NOMO-1 (cell line): ENCODE measurements around the gene TLL1.

Experiments used
- DNase-seq, 2 experiments: peaks; one replicate each; lab custom pipeline; 2025; ENCODE audit not compliant: unreplicated experiment in 2 of 2; lab: John Stamatoyannopoulos, UW

The TLL1 gene

DNA sequence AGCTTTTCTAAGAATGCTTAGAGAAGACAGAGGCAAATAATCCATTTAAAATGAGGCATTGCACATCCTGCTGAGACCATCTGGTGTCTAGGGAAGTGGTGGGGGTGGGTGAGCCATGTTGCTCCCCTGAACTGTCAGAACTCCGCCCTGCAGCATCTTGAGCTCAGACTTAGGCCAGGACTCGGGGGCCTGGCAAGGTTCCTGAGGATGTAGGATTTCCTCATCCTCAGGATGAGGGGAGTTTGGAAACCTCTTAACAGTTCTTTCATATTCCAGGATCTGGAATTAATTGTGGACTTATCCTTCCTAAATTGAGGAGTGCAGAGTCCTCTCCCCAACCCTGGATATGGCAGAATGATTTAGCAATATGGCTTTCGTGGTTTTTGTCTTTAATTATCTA lies 6.6 kb downstream of the TLL1 start:
- no peak for DNase-seq

DNA sequence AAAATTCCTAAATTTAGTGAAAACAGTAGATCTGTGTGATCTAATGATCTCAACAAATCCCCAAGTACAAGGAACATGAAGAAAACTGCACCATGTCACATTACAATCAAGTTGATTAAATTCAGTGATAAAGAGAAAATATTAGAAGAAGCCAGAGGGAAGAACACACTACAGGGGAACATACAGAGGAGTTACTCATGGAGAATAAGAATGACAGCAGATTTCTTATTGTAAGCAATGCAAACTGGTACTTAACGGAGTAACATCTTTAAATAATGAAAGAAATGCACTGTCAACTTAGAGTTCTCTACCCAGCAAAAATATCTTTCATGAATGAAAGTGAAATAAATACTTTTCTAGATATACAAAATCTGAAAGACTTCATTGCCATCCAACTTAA lies 21.1 kb downstream of the TLL1 start:
- DNase-seq = no peak

DNA sequence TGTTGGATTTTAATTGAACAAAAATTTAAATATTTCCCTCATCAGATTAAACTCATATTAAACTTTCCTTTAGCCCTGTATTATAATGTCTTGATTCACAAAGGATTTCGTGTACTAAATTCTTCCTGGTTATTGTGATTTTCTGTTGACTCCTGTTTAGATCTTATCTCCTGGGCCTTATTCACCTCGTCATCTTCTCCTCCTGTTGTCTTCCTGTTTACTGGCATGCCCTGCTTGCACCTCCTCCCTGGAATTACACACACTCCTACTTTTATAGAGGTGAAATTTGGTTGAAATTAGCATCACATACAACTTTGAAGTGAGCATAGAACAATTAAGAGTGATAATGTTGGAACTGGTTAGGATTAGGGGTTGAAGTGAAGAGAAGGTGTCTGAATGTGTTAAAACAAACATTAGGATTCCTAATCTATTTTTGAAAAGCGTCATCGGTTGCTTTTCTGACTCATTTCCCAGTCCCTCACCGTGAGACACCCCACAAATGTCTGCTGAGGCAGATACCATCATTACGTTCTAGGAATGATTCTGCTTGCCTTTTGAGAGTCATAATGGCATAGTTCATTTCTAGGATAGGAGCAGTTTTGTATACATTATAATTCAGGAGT lies 32.5 kb downstream of the TLL1 start:
- DNase-seq = no peak

DNA sequence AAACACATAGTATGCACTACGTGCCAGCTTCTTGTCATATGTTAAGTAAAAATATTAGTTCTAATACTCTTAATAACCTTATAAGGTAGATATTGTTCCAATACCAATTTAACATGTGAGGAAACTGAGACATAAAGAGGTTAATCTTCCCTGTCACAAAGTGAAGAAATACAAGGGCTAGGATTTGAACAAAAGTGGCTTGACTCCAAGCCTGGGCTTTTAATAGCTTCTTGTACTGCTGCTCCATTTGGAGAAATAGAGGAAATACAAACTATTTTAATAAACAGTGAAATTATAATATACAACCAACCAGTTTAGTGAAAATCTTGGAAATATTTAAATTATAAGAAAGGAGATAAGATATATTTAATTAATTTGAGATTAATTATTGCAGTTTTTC lies 33.2 kb downstream of the TLL1 start:
- no peak for DNase-seq

DNA sequence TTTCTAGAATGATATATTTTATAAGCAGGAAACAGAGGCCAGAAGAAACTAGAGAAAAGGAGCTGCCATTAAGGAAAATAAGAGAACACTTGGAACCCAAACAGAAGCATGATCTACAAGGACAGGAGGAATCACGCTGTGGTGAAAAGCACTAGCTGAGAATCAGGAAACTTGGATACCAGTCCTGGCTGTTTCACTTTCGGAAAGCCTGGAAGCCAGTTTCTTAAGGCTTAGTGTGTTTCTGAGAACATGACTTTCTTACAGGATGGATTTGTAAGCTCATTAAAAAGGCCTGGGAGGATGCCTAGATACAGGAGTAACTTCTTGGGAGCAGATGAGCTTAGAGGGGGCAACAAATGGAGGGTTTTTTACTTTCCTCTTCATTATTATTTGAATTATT lies 36.9 kb downstream of the TLL1 start:
- no peak for DNase-seq

DNA sequence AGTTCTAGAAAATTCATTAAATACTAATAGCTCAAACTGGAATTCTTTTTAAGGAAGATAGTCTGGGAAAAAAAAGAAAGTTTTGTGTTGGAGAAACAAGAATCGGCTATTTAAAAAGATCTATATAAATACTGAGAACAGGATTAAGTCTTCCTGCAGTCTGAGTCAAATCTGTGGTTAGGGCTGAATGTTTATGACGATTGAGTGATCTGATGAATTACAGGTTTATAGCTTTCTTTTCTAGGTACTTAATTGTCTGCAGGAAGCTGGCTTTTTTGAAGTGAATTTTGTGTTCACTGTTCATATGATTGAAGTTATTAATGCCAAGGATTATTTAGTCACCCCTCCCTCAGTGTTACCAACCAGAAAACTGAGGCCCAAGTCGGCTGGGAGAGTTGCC lies 42.2 kb downstream of the TLL1 start:
- no peak for DNase-seq

DNA sequence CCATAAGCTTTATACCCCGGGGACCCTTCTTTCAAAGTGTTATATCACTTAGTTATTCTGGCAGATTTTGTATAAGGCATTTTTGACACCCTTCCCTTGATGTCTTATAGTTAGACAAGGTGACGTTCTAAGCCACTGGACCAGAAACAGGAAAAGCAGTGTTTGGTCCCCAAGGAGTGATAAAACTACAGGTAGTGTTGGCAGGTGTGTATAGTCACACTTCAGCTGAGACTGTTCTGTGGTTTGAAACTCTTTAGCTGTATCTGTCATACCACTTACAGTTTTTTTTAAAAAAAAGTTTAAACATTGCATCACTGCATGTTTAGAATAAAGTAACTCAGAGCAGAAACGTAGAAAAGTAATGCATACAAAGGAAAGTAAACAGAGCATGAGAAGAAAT lies 48.5 kb downstream of the TLL1 start:
- DNase-seq = no peak

DNA sequence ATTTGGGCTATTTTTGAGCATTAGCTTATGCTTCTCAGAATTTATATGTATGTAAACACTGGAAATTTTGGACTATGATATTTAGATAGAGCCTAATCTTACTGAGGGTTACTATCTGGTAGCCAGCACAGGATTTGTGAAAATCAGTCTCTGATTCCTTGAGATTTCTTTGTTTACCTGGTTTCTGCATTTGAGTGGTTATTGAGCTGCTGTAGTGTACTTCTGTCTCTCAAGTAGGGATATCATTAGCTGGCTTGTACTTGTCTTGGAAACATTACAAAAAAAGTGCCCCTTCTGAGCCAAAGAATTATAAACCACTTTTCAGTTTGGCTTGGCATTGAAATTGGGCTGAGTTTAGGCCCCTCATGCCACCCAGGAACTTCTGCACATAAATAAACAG lies 49.7 kb downstream of the TLL1 start:
- no peak for DNase-seq

DNA sequence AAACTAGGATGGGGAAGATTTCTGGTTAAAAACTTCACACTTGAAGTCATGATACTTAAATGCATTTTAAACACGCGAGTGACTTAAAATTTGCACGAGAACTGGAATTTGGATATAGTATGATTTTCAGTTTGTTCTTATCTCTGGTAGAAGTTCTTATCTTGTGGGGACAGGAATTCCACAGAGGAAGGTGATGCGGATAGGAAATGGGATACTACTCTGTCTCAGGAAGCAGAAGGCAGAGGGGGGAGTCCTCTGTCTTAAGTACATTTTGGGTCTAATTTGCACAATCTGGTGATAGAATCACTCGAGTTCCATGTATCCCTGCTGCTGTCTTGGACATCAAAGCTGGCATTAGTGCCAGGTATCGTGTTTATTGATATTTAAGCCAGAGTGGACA lies 53.3 kb downstream of the TLL1 start:
- no peak for DNase-seq

DNA sequence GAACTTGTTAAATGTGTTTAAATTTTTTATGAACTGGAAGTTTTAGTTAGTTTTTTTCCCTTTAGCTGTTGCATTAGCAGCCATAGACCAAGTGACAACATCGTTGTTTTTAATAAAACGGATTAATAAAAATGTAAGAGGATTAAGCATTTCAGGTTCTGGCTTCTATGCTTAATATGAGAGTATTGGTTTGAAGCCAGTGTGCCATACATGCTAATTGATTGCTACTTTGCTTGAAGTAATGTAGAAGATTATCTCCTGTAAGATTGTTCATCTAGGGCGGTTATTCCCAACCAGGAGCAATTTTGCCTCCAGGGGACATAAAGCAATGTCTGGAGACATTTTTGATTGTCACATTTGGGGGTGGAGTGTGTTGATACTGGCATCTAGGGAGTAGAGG lies 54.3 kb downstream of the TLL1 start:
- no peak for DNase-seq

DNA sequence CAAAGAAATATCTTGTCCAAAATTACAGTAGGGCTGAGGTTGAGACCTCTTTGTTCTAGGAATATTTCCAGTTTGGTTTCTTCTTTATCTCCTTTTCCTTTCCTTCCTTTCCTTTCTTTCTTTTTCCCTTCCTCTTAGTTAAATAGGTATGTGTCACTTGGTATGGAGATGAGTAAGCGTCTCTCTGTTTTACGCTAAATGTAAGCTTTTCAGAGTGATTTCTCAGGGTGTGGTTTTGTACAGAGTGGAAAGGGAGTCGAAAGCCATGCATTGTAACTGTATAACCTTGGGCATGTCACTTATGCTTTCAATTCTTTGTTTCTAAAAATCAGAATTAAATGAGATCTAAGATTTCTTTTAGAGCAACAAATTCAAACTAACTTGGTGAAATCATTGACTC lies 54.8 kb downstream of the TLL1 start:
- no peak for DNase-seq

DNA sequence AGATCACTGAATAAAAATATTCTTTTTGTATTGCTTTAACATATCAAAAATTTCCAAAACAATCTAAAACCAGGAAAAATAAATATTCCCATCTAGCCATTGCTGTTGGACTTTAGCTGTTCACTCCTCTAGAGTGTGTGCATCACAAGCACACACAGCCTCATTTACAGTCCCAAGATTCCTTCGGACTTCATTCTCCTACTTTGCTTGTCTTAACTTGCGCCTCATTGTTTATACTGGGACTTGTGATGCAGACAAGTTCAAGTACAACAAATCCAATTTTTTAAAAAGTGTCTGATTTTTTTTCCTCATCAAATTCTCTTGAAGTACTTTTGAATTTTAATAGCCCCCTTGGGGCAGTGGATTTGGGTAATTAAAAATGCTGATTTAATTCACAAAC lies 55.6 kb downstream of the TLL1 start:
- no peak for DNase-seq

DNA sequence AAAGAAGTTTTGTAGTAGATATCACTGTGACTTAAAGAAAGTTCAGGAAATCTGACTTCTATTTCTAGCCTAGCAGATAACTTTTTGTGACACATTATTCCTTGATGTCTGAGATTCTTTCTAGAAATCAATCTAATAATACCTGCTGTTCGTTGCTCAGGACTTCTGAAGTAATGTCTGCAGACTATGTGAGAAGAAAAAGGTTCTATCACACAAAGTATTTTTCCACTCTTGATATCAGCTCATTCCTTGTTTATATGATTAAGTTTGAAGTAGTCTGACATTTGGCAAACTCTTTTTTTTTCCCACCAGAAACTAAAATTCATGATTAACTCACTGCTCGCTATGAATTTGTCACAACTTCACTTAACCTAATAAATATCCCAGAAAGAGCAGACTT lies 56.6 kb downstream of the TLL1 start:
- DNase-seq = no peak

DNA sequence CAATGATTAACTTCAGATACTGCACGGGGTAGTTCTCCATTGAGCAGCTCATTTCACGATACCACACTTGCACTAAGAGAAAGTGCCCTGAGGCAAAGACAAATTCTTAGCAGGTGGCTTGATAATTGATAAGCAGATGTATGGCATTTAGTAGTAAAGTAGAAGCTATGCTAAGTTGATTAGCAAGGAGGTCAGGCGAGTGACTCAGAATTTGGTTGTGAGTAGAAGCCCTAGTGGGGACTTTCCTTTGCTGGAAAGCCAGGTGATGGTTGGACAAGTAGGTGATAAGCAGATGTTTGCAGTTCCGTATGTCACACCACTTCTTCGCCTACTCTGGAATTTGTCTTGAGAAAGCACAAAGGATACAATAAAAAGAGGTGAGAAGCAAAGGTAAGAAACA lies 58.7 kb downstream of the TLL1 start:
- no peak for DNase-seq

DNA sequence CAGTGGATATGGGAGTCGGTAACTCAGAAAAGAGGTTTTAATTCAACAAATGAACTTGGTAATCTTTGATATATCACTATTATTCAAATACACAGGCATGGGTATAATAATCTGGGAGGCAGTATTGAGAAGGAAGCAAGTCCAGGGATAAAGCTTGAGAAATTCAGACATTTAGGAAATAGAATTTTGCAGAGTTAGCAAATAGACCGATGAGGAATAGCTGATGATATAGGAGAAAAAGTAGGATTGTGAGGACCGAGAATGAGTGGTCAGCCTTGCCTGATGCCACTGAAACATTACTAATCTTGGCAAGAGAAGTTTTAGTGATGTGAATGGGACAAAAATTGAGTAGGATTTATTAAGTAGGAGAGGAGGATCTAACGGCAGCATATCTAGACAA lies 71.9 kb downstream of the TLL1 start:
- DNase-seq = no peak

DNA sequence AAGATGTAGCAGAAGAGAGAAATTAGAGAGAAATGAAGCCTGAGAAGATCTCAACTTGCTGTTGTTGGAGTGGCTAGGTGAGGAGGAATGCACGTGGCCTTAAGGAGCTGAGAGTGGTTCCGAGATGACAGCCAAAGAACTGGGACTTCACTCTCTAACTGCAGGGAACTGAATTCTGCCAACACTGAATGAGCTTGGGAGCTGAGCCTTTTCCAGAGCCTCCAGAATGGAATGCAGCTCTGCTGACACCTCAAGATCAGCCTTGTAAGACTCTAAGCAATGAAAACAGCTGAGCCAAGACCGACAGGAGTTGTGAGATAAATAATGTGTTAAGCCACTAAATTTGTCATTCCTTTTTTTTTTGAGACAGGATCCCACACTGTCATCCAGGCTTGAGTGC lies 73.0 kb downstream of the TLL1 start:
- no peak for DNase-seq

DNA sequence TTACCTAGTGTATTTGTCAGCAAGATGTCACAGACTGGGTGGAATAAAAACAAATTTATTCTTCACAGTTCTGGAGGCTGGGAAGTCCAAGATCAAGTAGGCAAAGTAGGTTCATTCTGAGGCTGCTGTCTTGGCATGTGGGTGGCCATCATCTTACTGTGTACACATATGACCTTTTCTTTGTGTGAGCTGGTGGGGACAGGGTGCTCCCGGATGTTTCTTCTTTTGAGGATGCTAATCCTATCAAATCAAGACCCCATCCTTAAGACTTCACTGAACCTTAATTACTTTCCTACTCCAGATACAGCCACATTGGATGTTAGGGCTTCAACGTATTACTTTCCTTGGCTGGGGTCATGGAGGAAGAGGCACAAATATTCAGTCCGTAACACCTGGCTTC lies 74.0 kb downstream of the TLL1 start:
- no peak for DNase-seq

DNA sequence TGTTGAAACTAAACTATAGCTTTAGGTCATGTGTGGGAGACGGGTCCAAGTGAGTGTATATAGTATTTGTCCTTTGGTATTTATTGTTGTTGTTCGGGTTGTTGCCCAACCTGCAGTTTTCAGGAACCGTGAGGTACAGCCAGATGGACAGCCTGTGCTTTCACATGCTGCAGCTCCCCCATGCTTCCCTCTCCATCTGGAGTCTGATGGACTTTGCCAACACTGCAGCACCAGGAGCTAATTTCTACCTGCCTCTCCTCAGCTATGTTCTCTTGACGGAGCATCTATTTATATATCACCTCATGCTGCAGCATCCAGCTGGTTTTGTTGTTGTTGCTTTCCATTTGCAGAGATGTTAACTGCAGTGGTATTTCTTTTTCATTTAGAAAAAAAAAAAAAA lies 80.1 kb downstream of the TLL1 start:
- no peak for DNase-seq

DNA sequence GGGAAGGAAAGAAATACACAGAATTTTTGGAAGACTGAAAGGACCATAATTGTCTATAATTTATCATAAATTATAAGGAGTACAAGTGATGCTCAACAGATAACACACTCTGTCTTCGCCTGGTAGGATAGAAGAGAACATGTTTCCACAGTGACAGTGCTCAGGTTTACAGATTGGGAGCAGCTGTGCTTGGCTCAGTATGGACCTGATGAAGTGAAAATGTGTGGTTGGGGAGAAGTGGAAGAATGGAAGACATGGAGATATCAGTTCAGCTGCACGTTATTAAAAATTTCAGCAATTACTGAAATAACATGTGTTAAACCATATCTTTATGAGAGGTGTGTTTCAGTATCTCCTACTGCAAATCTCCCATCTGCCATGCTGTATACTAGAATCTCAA lies 90.6 kb downstream of the TLL1 start:
- DNase-seq = no peak

DNA sequence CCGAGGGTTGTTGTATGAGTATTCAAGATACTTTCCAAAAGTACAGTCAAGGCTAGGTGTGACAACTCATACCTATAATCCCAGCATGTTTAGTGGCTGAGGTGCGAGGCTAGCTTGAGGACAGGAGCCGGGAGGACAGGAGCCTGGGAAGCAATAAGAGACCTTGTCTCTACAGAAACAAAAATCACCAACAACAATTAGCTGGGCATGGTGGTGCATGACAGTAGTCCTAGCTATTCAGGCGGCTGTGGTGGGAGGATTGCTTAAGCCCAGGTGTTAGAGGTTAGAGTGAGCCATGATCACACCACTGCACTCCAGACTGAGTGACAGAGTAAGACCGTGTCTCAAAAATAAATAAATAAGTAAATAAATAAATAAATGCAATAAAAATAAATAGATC lies 91.6 kb downstream of the TLL1 start:
- no peak for DNase-seq

DNA sequence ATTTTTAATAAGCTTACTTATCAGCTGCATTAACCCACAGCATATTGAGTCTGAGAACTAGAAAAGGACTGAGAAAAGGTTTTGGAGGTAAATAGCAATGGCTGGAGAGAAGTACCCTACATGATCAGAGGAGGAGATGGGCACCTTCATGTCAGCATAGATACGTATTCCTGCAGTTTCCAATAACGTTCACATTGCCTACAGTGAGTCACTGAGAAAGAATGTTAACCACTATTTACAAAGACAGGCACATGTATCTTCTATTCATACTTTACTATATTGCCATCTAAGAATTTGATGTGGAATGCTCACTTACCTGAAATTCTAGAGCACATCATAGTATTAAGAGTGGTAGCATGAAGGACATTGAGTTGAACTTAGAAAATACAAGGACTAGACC lies 92.5 kb downstream of the TLL1 start:
- no peak for DNase-seq

DNA sequence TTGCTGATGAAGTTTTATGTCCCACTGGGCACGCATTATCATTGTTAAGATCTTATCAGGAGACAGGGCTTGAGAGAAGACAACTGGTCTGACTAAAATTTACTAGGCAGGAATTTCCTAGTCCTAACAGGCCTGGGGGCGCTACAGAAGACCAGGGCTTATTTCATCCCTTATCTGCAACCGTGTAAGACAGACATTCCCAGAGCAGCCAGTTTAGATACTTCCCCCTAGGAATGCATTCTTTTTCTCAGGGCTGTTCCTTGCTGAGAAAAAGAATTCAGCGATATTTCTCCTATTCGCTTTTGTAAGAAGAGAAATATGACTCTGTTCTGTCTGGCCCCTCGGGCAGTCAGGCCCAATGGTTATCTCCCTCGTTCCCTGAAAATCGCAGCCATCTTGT lies 93.8 kb downstream of the TLL1 start:
- DNase-seq = no peak

DNA sequence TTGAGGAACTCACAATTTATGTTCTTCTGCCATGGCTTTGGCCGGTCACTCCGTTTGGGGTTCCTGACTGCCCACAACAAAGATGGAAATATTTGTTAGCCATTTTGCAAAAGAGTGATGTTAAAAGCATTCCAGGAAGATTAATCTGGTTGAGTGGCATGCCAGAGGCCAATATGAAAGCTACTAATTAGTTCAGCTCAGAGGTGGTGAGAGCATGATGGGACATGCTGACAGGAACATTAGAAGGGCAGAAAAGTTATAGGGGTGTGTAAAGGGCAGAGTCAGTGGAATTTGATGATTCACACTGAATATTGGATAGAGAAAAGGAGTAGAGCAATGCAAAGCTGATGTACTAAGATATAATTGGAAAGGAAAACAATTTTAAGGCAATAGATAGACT lies 94.4 kb downstream of the TLL1 start:
- DNase-seq = no peak
